ENCODE results near the gene PKD2L1.

PKD2L1 gene

DNA sequence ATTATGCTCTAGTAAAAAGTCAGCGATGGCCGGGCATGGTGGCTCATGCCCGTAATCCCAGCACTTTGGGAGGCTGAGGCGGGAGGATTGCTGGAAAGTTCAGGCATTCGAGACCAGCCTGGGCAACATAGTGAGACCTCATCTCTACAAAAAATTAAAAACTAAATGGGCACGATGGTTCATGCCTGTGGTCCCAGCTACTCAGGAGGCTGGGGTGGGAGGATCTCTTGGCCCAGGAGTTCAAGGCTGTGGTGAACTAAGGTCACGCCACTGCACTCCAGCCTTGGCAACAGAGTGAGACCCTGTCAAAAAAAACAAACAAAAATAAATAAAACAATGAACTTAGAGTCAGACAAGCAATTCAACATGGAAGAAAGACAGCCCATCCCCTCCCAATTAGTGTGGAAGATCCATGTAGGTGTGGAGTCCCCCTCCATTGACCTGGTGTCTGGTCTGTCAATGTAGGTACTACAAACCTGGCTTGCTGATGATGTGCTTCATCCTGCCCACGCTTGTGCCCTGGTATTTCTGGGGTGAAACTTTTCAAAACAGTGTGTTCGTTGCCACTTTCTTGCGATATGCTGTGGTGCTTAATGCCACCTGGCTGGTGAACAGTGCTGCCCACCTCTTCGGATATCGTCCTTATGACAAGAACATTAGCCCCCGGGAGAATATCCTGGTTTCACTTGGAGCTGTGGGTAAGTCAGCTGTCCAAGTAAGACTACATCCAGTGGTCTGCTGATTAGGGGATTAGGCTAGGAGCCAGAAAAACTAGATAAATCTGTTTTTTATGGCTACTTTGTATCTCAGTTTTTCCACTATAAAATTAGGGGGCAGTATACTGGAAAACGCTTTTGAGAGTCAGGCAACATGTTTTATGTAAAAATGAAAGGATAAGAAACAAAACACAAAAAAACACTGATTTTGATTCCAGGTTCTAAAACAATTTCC, 26.3 kb upstream of the PKD2L1 start:
- DNase-seq: no peak

DNA sequence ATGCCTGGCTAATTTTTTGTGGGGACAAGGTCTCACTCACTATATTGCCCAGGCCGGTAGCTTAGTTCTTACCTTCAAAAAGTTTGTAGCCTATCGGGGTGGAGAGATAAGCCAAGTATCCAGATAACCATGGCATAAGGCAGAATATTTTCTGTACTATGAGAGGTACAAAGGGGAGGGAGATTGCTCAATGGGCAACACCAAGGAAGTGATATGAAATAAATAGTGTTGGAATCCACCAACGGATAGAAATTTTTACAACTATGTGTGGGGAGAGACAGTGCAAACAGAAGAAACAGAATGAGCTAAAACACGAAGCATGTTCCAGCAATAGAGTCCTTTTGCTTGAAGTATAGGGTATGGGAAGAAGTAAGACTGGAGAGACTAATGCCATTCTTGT, 25.1 kb upstream of the PKD2L1 start:
- DNase-seq: no peak

DNA sequence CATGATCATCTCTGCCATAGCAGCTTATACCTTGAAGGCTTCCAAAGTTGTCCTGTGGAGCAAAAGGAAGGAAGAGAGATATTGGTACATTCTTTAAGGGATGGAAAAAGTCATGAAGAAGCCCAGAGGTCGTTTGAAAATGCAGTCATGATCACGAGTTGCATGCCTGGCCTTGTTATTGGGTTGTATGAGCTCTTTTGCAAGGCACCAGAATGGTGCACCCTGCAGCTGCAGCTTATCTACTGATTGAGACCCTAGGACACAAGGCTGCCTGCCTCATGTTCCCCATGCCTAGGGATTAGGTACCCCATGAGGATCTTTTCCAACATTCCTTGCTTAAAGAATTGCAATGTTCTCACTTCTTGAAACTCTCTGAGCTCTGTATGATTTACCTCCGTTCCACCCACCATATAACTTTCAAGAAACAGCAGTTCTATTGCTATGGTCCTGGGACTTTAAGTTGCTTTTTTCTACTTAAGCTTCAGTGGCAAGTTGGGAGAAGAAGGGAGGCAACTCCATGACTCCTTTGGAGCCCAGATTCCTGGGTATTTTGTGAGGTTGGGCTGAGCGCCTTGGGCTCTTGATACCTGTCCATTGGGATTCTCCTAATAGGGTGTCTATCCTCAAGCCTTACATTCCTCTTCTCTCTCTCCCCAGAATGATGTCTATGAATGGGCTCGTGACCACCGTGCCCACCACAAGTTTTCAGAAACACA, 23.9 kb upstream of the PKD2L1 start:
- no peak for DNase-seq

DNA sequence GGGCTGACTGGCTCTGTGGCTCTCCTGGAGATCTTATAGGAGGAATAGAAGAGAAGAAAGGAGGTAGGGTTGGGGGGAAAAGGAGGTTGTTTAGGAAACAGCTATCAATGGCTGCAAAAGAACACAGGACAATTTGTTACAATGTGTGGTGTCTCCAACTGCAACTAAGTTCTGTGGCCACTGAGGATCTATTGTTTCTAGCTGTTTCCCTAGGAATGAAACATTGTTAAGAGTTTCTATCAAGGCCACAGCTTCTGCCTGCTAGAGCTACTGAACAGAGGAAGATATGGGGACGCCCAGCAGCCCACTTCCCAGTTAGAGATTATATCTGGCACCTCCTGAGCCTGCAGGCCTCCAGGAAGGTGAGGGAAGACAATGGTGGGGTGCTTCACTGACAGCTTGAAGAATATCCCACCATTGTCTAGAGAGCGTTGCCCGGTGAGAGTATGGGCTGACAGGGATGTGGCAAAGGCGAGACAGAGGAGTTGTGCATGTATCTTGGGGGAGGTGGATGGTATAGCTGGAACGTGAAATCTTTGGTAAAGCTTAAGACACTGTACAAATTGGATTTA, 21.0 kb upstream of the PKD2L1 start:
- DNase-seq: no peak

DNA sequence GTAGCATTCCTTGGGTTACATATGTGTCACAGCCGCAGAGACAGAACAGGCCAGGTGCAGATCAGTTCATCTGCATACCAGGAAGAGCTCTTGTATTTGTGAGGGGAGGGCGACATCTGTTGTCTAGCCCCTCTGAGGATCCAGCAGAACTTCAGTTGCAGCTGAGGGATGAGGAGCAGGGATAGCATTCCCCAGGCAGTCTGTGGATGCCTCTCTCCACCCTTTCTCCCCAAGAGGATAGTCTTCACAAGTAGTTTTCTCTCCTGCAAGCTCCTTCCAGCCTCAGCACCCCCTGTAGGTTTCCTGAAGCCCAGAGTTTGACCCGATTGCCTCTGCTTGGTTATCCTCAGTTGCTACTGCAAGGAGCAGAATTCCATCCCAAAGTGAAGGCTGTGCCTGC, 19.6 kb upstream of the PKD2L1 start:
- DNase-seq: peak; percentile 2

DNA sequence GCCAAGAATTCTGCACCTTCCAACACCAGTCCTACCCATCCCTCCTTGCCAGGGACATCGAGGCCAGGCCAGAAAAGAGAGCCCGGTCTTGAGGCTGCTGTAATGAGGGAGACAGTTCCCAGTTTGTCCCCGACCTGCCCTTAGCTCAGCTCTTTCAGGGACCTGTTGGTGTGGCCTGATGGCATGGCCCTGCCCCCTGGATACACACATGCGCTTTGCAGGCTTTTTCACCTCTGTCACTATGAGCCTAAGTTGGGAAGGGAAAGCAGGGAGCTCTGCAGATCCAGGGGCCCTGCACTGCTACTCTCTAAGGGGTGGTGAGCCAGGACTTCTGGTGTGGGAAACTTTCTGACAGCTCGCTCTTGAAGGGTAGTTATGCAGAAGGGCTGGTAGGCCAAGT, 19.1 kb upstream of the PKD2L1 start:
- no peak for DNase-seq

DNA sequence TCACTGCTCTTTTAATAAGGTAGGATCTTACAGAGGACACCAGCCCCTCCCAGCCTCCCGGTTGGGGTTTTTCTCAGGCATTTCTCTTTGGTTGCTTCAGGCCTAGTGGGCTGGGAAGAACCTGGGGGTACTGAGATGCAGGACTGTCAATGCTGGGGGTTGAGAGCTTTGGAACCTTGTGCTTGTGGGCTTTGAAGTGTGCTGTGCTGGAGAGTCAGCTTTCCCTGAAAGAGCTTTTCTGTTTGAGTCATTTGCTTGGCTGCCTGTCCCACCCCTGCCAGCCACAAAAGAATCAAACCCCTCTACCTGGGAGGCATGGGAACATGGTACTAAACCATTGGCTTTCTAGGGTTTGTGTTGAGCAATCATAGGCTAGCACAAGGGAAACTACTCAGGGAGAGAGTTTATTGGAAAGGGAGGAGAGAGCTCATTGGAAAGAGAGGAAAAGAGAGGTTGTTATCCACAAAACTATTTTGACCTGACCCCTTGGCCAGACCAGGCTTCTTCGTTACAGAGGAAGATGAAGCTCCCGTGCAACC, 18.4 kb upstream of the PKD2L1 start:
- DNase-seq: no peak

DNA sequence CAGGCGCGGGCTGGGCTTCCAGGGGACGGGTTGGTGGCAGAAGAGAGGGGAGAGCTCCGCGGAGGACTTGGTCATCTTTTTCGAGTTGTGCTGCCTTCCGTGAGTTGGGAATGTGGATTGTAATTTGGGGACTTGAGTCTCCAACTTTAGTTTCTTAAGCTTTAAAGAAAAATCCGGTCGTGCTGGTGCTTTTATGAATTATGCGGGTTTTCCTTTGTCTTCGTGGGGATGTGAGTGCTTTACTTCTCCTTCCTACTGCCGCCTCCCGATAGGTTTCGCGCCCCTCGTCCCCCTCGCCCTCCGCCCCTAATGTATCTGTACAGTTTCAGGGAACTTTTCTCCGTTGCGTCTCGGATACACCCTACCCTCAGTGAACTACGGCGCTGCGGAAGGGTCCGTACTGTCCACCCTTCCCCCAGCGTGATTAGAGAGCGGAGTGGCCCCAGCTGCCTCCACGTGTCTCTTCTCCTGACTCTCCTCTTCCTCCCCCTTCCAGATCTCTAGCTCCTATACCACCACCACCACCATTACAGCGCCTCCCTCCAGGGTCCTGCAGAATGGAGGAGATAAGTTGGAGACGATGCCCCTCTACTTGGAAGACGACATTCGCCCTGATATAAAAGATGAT, 17.7 kb upstream of the PKD2L1 start:
- peak; percentile 2 for DNase-seq

DNA sequence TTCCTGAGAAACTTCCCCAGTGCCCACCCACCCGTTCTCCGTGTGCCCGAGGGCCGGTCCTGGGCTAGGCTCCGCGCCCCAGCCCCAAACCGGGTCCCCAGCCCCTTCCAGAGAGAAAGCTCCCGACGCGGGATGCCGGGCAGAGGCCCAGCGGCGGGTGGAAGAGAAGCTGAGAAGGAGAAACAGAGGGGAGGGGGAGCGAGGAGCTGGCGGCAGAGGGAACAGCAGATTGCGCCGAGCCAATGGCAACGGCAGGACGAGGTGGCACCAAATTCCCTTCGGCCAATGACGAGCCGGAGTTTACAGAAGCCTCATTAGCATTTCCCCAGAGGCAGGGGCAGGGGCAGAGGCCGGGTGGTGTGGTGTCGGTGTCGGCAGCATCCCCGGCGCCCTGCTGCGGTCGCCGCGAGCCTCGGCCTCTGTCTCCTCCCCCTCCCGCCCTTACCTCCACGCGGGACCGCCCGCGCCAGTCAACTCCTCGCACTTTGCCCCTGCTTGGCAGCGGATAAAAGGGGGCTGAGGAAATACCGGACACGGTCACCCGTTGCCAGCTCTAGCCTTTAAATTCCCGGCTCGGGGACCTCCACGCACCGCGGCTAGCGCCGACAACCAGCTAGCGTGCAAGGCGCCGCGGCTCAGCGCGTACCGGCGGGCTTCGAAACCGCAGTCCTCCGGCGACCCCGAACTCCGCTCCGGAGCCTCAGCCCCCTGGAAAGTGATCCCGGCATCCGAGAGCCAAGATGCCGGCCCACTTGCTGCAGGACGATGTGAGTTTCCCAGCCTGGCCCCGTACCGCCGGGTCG, 16.9 kb upstream of the PKD2L1 start, which contains the start of gene SCD:
SCD (plus strand) TSS at position 469 of the 803 bp plus-strand sequence; CDS start at position 741, 272 bp downstream.
- peak; percentile 92 for DNase-seq

DNA sequence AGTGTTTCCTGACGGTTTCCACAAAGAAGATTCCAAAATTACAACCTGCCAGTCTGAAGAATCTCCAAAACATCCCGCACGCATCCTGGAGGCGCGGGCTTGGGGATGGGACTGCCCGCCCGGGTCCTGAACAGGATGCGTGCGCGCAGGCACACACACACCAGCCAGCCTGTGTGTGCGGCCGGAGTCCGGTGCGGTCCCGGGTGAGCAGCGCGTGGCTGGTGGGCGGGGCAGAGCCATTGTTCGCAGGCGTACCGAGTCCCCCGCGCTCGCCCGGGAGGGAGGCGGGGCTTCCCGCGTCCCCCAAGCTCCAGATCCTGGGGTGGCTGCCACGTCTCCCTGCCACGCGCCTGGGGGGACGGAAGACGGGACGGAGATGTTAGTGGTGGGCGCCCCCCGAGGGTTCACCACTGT, 16.3 kb upstream of the PKD2L1 start:
- DNase-seq: peak; percentile 15

DNA sequence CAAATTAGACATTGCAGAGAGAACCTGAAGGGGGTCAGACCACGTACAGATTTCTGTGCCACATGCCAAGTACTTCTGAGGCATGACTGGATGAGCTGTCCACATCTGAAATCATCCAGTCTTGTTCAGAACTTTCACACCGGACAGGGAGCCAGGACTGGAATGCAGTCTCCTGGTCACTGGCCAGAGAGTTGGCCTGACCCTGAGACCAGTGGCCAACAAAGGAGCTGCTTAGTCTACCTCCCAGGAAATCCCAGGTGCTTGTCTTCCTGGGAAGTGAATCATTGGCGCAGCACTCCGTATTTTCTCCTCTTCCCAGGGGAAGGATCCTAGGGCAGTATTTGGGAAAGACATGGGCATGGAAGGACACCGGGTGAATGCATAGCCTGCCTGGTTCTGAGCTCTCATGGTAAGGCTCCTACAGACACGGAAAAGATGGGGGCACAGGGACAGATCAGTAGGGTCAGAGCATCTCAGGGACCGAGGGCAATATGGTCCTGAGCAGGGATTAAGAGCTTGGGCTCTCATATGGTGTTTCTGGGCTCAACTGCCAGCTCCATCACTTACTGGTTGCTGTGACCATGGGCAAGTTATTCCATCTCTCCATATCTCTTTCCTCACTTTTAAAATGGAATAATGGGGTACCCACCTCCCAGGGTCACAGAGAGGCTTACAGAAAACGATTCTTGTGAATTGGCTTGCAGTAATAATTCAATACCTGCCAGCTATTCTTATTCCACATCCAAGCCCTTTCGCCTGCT, 15.7 kb upstream of the PKD2L1 start:
- DNase-seq: no peak

DNA sequence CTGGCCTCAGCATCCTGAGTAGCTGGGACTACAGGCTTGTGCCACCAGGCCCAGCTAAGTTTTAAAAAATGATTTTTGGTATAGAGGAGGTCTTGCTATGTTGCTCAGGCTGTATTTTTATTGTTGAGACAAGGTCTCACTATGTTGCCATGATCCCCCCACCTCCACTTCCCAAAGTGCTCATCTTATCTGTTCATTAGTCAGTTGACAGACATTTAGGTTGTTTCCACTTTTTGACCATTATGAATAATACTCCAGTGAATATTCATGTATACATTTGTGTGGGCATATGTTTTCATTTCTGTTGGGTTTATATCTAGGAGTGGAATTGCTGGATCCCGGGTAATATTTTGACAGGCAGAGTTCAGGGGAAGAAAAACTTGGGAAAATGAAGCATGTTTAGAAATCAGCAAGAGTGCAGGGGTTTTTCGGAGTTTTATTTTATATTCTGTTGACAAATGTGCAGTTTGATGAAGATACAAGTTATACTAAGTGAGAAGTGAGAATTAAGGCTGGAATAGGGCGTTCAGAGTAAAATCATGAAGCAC, 14.3 kb upstream of the PKD2L1 start:
- no peak for DNase-seq

DNA sequence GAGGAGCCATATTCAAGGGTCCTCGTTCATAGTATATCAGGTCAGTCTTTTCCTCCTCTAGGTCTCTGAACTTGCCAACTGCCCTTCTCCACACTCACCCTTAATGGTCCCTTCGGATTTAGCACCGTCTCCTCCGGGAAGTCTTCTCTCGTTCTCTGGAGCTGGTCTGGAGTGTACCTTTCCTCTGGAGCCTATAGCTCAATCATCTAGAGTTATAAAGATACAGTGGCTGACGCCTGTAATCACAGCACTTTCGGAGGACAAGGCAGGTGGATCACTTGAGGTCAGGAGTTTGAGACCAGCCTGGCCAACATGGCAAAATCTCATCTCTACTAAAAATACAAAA, 12.6 kb upstream of the PKD2L1 start:
- no peak for DNase-seq

DNA sequence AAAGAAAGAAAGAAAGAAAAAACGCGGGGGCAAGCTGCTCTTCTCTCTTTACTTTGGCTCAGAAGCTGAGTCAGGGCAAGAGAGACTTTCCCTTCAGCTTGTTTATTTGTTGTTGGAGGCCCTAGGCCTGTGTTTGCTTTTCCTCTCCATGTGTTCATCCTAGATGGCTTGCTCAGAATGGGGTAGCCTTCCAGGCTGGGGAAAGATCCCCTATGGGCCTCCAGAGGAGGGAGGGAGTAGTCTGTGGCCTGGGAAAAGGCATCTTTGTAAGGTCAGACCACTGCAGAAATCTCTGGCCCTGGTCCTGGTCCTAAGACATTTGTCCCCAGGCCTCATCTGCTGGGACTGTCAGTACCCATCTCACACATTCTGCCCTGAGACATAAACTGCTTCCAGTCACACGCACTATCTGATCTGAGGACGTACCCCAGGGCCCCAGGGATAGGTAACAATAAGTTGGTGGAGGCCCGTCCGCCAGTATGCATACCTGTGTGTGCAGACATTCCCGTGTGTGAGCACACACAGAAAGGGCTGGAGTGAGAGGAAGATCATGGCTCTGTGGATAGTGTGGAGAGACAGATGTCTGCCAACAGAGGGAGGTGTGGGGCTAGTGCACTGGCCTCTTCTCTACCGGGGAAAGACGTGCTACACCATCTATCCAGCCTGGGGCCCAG, 12.1 kb upstream of the PKD2L1 start:
- DNase-seq: peak; percentile 1

DNA sequence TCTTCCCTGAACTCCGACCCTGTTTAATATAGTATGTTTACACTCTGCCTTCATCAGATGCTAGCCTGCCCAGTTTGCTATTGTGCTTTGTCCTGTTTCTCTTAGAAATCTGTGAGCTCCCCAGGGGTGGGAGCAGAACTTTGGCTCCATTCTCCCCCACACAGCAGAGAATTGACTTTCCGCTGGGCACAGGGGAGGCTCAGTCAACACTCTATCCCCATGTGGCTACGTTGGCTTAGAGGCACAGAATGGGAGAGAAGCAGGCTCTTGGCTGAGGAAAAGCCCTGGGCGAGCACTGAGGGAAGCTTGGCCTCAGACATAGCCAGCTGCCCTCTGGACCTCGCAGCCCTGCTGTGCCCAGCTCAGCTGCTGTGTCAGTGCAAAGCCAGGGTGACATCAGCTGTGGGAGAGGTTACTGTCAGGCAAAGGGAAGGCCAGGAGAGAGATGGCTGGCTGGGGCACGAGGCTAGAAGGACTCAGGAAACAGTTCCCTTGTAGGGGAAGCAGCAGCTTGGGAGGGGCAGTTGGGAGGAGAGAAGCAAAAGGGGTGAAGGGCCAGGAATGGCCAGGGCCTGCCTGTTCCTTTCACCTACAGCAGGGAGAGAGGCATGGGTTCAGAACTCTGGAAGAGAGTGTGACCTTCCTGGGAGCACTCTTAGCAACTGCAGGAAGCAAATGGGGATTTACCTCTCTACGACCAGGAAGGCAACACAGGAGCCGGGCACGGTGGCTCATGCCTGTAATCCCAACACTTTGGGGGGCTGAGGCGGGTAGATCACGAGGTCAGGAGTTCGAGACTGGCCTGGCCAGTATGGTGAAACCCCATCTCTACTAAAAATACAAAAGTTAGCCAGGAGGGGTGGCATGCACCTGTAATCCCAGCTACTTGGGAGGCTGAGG, 11.2 kb upstream of the PKD2L1 start:
- DNase-seq: no peak

DNA sequence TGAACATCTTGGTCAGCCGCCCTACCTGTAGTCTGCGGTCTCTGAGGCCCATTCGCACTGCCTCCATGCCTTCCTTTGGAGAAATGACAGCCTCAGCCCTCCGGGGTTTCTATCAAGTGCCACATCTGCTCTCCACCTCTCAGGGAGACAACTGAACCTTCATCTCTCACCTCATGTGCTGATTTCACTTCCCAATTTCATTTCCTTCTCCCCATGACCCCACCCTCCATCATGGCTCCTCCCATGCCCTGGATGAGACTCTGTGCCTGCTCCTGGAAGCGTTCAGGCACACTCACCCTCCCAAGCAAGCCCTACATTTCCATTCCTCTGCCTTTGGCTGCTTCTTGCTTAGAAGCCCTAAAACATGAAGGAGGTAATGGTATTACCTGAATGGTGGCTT, 9.2 kb upstream of the PKD2L1 start:
- no peak for DNase-seq

DNA sequence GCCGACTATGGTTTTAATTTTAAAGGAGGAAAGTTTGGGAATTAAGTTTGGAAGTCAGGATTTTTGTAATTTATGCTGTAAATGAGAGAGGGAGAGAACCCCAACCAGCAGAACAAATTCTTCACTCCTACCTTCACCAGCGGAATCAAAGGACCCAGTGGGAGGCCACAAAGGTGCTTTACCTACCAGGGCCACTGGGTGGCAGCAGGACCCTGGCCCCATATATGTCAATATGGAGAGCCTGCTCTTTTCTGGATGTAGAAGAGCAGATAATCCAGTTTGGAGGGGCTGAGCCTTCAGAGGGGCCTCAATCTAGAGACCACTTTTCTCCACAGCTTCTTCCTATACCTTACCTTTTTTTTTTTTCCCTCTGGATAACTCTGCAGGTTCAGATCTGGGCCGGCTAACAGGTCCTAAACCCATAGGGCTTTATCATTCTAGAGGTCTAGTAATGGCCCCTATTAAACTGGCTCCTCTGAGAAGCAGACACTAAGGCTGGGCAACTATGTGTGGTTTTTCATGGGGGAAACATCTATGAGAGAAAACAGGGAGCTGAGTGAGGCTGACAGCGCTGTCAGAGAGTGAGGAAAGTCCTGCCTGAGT, 8.5 kb upstream of the PKD2L1 start:
- DNase-seq: peak; percentile 1

DNA sequence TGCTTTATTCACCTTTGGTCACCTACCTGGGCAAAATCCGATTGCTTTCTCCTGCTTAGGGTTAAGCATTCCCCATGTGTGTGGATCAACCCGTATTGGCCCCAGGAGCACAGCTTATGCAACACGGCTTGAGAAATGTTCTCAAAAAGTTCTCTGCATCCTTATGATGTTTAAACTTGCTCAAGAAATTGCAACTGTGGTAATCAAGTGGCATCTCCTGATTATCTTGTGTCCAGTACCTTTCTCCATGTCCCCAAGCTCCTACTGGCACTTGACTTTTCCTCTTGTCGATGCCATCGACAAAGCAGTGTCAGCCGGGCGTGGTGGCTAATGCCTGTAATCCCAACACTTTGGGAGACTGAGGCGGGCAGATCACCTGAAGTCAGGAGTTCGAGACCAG, 4.7 kb upstream of the PKD2L1 start:
- DNase-seq: no peak
